H1 (cell line): ENCODE measurements around the gene KDM4E. TPM values are rescaled to one million over a fixed set of nuclear protein-coding genes. Genes with fewer than 3 reads are reported as not detected.

Experiments used
- HDAC6 ChIP-seq: IDR thresholded peaks from one replicate; pipeline ENCODE4 v1.7.1; 2012; ENCODE audit warnings: low read depth, mild to moderate bottlenecking, inconsistent platforms, low read length, moderate library complexity
- RAD21 ChIP-seq, 2 experiments: IDR thresholded peaks in 1 of 2; conservative IDR thresholded peaks in 1 of 2; 2 replicates each; pipeline ENCODE4 v1.6.1; 2011; ENCODE audit warnings: low read depth in 2 of 2, low read length in 2 of 2, improper control_type of control experiment in 1 of 2, inconsistent platforms in 1 of 2, mild to moderate bottlenecking in 1 of 2, moderate library complexity in 1 of 2
- SAP30 ChIP-seq: fragments of 300-600 bp; sonication (generic); IDR thresholded peaks from 2 replicates; pipeline ENCODE4 v1.7.1; 2012; ENCODE audit warnings: low read length, moderate library complexity, mild to moderate bottlenecking, inconsistent platforms; ENCODE audit not compliant: insufficient read depth, insufficient replicate concordance
- SP4 ChIP-seq: IDR thresholded peaks from 2 replicates; pipeline ENCODE4 v1.6.1; 2012; ENCODE audit warnings: low read length, inconsistent platforms
- polyA plus RNA-seq, 7 experiments: library from polyadenylated mRNA; depleted of rRNA in 3 of 7; stranded (reverse) in 5 of 7; unstranded in 2 of 7; fragments of >200 nt in 5 of 7; fragments of 200-250 nt in 2 of 7; gene quantifications; 1 replicate in 5 of 7; 2 replicates in 1 of 7; 4 replicates in 1 of 7; pipeline versions ENCODE4 v1.2.1 to v1.2.3, GENCODE V29; 2011 to 2013; ENCODE audit warnings: missing spikeins in 2 of 7, mixed read lengths in 2 of 7
- total RNA-seq: library from RNA; stranded (reverse); fragmentation: NEBNext Ultra II Directional; extraction: Animal tissue kit (Norgen Biotek cat#: 25700); gene quantifications from 2 replicates; pipeline ENCODE4 v1.2.1, GENCODE V29; 2021
- TF ChIP-seq, protein P1 (sequence below): fragments of 300-600 bp; sonication (generic); IDR thresholded peaks from 2 replicates; pipeline ENCODE4 v1.7.1; 2012; ENCODE audit warnings: low read length, moderate library complexity, mild to moderate bottlenecking, inconsistent platforms; ENCODE audit not compliant: insufficient replicate concordance
- TF ChIP-seq, protein P2 (sequence below): IDR thresholded peaks from 2 replicates; pipeline ENCODE4 v1.6.1; 2012; ENCODE audit warnings: inconsistent platforms

KDM4E gene
- total and polyA plus RNA-seq, 2 of the 8 experiments (the other 6 are each of a cell fraction or from before 2014, with no cell fraction given), result not detected

DNA sequence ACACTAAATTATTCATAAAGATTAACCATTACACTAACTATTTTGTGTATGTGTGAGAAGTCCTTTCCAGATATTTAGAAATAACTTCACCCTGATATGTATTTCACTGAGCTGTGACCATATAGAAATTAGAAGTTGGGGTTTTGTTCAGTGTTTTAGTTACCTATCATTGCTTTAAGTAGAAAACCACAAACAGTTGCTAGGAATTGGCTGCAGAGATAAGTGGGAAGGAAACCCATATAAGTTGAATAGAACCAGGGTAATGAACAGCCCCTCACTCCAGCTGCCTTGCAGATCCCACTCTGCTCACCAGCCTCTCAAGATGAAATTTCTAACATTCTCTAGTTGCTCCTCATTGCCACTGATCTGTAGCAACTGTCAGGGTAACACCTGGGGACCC, 51.9 kb downstream of the KDM4E start (continued):
- TF ChIP-seq, protein P1, sequence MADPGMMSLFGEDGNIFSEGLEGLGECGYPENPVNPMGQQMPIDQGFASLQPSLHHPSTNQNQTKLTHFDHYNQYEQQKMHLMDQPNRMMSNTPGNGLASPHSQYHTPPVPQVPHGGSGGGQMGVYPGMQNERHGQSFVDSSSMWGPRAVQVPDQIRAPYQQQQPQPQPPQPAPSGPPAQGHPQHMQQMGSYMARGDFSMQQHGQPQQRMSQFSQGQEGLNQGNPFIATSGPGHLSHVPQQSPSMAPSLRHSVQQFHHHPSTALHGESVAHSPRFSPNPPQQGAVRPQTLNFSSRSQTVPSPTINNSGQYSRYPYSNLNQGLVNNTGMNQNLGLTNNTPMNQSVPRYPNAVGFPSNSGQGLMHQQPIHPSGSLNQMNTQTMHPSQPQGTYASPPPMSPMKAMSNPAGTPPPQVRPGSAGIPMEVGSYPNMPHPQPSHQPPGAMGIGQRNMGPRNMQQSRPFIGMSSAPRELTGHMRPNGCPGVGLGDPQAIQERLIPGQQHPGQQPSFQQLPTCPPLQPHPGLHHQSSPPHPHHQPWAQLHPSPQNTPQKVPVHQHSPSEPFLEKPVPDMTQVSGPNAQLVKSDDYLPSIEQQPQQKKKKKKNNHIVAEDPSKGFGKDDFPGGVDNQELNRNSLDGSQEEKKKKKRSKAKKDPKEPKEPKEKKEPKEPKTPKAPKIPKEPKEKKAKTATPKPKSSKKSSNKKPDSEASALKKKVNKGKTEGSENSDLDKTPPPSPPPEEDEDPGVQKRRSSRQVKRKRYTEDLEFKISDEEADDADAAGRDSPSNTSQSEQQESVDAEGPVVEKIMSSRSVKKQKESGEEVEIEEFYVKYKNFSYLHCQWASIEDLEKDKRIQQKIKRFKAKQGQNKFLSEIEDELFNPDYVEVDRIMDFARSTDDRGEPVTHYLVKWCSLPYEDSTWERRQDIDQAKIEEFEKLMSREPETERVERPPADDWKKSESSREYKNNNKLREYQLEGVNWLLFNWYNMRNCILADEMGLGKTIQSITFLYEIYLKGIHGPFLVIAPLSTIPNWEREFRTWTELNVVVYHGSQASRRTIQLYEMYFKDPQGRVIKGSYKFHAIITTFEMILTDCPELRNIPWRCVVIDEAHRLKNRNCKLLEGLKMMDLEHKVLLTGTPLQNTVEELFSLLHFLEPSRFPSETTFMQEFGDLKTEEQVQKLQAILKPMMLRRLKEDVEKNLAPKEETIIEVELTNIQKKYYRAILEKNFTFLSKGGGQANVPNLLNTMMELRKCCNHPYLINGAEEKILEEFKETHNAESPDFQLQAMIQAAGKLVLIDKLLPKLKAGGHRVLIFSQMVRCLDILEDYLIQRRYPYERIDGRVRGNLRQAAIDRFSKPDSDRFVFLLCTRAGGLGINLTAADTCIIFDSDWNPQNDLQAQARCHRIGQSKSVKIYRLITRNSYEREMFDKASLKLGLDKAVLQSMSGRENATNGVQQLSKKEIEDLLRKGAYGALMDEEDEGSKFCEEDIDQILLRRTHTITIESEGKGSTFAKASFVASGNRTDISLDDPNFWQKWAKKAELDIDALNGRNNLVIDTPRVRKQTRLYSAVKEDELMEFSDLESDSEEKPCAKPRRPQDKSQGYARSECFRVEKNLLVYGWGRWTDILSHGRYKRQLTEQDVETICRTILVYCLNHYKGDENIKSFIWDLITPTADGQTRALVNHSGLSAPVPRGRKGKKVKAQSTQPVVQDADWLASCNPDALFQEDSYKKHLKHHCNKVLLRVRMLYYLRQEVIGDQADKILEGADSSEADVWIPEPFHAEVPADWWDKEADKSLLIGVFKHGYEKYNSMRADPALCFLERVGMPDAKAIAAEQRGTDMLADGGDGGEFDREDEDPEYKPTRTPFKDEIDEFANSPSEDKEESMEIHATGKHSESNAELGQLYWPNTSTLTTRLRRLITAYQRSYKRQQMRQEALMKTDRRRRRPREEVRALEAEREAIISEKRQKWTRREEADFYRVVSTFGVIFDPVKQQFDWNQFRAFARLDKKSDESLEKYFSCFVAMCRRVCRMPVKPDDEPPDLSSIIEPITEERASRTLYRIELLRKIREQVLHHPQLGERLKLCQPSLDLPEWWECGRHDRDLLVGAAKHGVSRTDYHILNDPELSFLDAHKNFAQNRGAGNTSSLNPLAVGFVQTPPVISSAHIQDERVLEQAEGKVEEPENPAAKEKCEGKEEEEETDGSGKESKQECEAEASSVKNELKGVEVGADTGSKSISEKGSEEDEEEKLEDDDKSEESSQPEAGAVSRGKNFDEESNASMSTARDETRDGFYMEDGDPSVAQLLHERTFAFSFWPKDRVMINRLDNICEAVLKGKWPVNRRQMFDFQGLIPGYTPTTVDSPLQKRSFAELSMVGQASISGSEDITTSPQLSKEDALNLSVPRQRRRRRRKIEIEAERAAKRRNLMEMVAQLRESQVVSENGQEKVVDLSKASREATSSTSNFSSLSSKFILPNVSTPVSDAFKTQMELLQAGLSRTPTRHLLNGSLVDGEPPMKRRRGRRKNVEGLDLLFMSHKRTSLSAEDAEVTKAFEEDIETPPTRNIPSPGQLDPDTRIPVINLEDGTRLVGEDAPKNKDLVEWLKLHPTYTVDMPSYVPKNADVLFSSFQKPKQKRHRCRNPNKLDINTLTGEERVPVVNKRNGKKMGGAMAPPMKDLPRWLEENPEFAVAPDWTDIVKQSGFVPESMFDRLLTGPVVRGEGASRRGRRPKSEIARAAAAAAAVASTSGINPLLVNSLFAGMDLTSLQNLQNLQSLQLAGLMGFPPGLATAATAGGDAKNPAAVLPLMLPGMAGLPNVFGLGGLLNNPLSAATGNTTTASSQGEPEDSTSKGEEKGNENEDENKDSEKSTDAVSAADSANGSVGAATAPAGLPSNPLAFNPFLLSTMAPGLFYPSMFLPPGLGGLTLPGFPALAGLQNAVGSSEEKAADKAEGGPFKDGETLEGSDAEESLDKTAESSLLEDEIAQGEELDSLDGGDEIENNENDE, result no peak
- TF ChIP-seq SP4 (no peak), SAP30 (no peak), RAD21 (IDR thresholded peaks at IDR 0.05 in 1 of 2, conservative IDR thresholded peaks at IDR 0.05 in 1 of 2; ENCODE audit: low read depth in 2 of 2, low read length in 2 of 2) (no peak), HDAC6 (no peak)
- TF ChIP-seq, protein P2, sequence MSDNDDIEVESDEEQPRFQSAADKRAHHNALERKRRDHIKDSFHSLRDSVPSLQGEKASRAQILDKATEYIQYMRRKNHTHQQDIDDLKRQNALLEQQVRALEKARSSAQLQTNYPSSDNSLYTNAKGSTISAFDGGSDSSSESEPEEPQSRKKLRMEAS, result no peak
- TF ChIP-seq, all 59 proteins: peak for 0
